ENCODE data around the gene PBX1.

The PBX1 gene

GRCh38 chr1:164624400-164624799, 65.4 kb downstream of the PBX1 start:
- DNase-seq (ENCODE audit: low read depth in 2 of 2), result no peak
- no peak for TF ChIP-seq CTCF (IDR thresholded peaks at IDR 0.05; ENCODE audit: low read depth, low read length)
- H3K4me3 ChIP-seq (replicated peaks in 1 of 2; ENCODE audit: low read depth in 2 of 2, low read length in 2 of 2), result no peak overlapping the region

- peak in 1 of 2 donors; percentile 19 for DNase-seq (ENCODE audit: low read depth in 2 of 2)
- peak; percentile 43 for TF ChIP-seq CTCF (IDR thresholded peaks at IDR 0.05; ENCODE audit: low read depth, low read length)
- H3K4me3 ChIP-seq (replicated peaks in 1 of 2; ENCODE audit: low read depth in 2 of 2, low read length in 2 of 2), result no peak overlapping the region
Observed at GRCh38 chr1:164625004-164625617, 66.1 kb downstream of the PBX1 start.

- no peak for TF ChIP-seq CTCF (IDR thresholded peaks at IDR 0.05; ENCODE audit: low read depth, low read length)
- DNase-seq (ENCODE audit: low read depth in 2 of 2), result no peak
- H3K4me3 ChIP-seq (replicated peaks in 1 of 2; ENCODE audit: low read depth in 2 of 2, low read length in 2 of 2), result no peak overlapping the region
Observed at GRCh38 chr1:164628772-164629171, 69.8 kb downstream of the PBX1 start.

GRCh38 chr1:164629971-164630370, 71.0 kb downstream of the PBX1 start:
- no peak for TF ChIP-seq CTCF (IDR thresholded peaks at IDR 0.05; ENCODE audit: low read depth, low read length)
- H3K4me3 ChIP-seq (replicated peaks in 1 of 2; ENCODE audit: low read depth in 2 of 2, low read length in 2 of 2), result no peak overlapping the region

GRCh38 chr1:164630626-164631396, 71.8 kb downstream of the PBX1 start:
- DNase-seq (ENCODE audit: low read depth in 2 of 2), result no peak
- no peak overlapping the region for H3K4me3 ChIP-seq (replicated peaks in 1 of 2; ENCODE audit: low read depth in 2 of 2, low read length in 2 of 2)
- TF ChIP-seq CTCF (IDR thresholded peaks at IDR 0.05; ENCODE audit: low read depth, low read length), result no peak

More at GRCh38 chr1:164629971-164630370, 71.0 kb downstream of the PBX1 start:
- no peak for DNase-seq (ENCODE audit: low read depth in 2 of 2)

GRCh38 chr1:164631751-164632150, 72.8 kb downstream of the PBX1 start:
- TF ChIP-seq CTCF (IDR thresholded peaks at IDR 0.05; ENCODE audit: low read depth, low read length), result no peak
- DNase-seq (ENCODE audit: low read depth in 2 of 2), result no peak
- no peak overlapping the region for H3K4me3 ChIP-seq (replicated peaks in 1 of 2; ENCODE audit: low read depth in 2 of 2, low read length in 2 of 2)
